HL-60 (cell line): ENCODE measurements around the gene MPRIP.

Source experiments
- GABPA ChIP-seq: IDR thresholded peaks from 2 replicates; pipeline ENCODE4 v1.6.1; 2012; ENCODE audit warnings: low read depth
- POLR2AphosphoS5 ChIP-seq: IDR thresholded peaks from 2 replicates; pipeline ENCODE4 v1.6.1; 2012; ENCODE audit warnings: low read depth
- TF ChIP-seq, protein P1 (sequence below): IDR thresholded peaks from one replicate; pipeline ENCODE4 v1.5.1; 2011; ENCODE audit warnings: low read length, control low read depth, inconsistent platforms; ENCODE audit not compliant: insufficient read depth
- TF ChIP-seq, protein P2 (sequence below): IDR thresholded peaks from 2 replicates; pipeline ENCODE4 v1.6.1; 2012; ENCODE audit warnings: low read depth; ENCODE audit not compliant: insufficient replicate concordance

DNA sequence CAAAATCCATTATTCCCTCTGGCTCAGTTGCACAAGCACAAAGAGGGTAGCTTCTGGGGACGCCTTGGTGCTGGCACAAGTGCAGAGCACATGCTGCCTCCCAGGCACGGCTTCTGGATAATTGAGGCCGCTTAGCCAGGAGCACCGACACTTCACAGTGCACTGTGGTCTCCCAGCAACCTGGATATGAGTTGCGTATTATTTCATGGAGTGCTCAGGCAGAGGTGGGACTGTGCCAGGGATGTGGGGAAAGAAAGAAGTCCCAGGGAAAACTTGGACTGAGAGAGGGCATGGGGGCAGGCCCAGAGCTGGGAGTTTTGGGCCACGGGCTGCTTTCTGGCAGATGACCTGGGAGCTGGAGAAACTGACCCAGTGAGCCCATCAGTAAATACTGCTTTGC is 37.5 kb downstream of the MPRIP start:
- TF ChIP-seq, protein P1, sequence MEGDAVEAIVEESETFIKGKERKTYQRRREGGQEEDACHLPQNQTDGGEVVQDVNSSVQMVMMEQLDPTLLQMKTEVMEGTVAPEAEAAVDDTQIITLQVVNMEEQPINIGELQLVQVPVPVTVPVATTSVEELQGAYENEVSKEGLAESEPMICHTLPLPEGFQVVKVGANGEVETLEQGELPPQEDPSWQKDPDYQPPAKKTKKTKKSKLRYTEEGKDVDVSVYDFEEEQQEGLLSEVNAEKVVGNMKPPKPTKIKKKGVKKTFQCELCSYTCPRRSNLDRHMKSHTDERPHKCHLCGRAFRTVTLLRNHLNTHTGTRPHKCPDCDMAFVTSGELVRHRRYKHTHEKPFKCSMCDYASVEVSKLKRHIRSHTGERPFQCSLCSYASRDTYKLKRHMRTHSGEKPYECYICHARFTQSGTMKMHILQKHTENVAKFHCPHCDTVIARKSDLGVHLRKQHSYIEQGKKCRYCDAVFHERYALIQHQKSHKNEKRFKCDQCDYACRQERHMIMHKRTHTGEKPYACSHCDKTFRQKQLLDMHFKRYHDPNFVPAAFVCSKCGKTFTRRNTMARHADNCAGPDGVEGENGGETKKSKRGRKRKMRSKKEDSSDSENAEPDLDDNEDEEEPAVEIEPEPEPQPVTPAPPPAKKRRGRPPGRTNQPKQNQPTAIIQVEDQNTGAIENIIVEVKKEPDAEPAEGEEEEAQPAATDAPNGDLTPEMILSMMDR, result no peak
- TF ChIP-seq, protein P2, sequence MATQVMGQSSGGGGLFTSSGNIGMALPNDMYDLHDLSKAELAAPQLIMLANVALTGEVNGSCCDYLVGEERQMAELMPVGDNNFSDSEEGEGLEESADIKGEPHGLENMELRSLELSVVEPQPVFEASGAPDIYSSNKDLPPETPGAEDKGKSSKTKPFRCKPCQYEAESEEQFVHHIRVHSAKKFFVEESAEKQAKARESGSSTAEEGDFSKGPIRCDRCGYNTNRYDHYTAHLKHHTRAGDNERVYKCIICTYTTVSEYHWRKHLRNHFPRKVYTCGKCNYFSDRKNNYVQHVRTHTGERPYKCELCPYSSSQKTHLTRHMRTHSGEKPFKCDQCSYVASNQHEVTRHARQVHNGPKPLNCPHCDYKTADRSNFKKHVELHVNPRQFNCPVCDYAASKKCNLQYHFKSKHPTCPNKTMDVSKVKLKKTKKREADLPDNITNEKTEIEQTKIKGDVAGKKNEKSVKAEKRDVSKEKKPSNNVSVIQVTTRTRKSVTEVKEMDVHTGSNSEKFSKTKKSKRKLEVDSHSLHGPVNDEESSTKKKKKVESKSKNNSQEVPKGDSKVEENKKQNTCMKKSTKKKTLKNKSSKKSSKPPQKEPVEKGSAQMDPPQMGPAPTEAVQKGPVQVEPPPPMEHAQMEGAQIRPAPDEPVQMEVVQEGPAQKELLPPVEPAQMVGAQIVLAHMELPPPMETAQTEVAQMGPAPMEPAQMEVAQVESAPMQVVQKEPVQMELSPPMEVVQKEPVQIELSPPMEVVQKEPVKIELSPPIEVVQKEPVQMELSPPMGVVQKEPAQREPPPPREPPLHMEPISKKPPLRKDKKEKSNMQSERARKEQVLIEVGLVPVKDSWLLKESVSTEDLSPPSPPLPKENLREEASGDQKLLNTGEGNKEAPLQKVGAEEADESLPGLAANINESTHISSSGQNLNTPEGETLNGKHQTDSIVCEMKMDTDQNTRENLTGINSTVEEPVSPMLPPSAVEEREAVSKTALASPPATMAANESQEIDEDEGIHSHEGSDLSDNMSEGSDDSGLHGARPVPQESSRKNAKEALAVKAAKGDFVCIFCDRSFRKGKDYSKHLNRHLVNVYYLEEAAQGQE, result no peak
- TF ChIP-seq GABPA (no peak), POLR2AphosphoS5 (no peak)
